Gastroesophageal sphincter (tissue), 4 donors: ENCODE measurements around the gene TRIO. TPM values are rescaled to one million over a fixed set of nuclear protein-coding genes. Genes with fewer than 3 reads are reported as not detected.

Source experiments
- ATAC-seq: fragments of 150-250 bp; one replicate; pipeline ENCODE4 v1.9.1; 2016; ENCODE audit warnings: mild to moderate bottlenecking, moderate library complexity
- H3K27ac ChIP-seq, 4 donors: fragments of 200-600 bp; sonication (generic) in 3 of 4; 1 replicate in 3 of 4; 2 replicates in 1 of 4; pipeline ENCODE4 v1.5.1; 2016 to 2019
- H3K27me3 ChIP-seq: fragments of 200-600 bp; sonication (generic); one replicate; pipeline ENCODE4 v1.5.1; 2019
- H3K36me3 ChIP-seq, 2 donors: fragments of 200-600 bp; sonication (generic); one replicate each; pipeline ENCODE4 v1.5.1; 2019; ENCODE audit warnings: control low read depth in 1 of 2
- H3K4me1 ChIP-seq, 3 donors: fragments of 200-600 bp; sonication (generic); 1 replicate in 2 of 3; 2 replicates in 1 of 3; pipeline ENCODE4 v1.5.1; 2016 to 2019; ENCODE audit warnings: control low read depth in 2 of 3
- H3K4me3 ChIP-seq, 2 donors: fragments of 200-600 bp; sonication (generic); one replicate each; pipeline ENCODE4 v1.5.1; 2019; ENCODE audit warnings: mild to moderate bottlenecking in 1 of 2, moderate library complexity in 1 of 2
- H3K9me3 ChIP-seq, 3 donors: fragments of 200-600 bp; sonication (generic); one replicate each; pipeline ENCODE4 v1.5.1; 2017 to 2019; ENCODE audit warnings: control low read depth in 2 of 3
- CTCF ChIP-seq, 4 experiments: fragments of 200-600 bp in 2 of 4; fragments of 450-650 bp in 2 of 4; sonication (generic) in 1 of 4; IDR thresholded peaks; one replicate each; pipeline ENCODE4 v1.5.1; 2017 to 2019; ENCODE audit warnings: antibody characterized with exemption in 4 of 4, mild to moderate bottlenecking in 2 of 4, moderate library complexity in 2 of 4
- EP300 ChIP-seq: sonication (generic); formaldehyde crosslinking; IDR thresholded peaks from one replicate; pipeline ENCODE4 v1.6.1; 2017; ENCODE audit warnings: antibody characterized with exemption, mild to moderate bottlenecking
- POLR2A ChIP-seq, 2 donors: fragments of 450-650 bp; IDR thresholded peaks; one replicate each; pipeline ENCODE4 v1.6.1; 2017; ENCODE audit warnings: antibody characterized with exemption in 2 of 2, mild to moderate bottlenecking in 2 of 2, moderate library complexity in 1 of 2
- POLR2AphosphoS5 ChIP-seq: sonication (generic); formaldehyde crosslinking; IDR thresholded peaks from one replicate; pipeline ENCODE4 v1.6.1; 2017; ENCODE audit warnings: antibody characterized with exemption
- WGBS, 2 donors: methylation state at CpG; one replicate each; pipeline ENCODE4 v1.1.5; 2018; ENCODE audit warnings: low coverage in 1 of 2; 5-methylcytosine and 5-hydroxymethylcytosine counted together
- total RNA-seq, 4 donors: library from RNA; depleted of rRNA; stranded (reverse); fragments of >200 nt; gene quantifications; one replicate each; pipeline ENCODE4 v1.1.0, GENCODE V29; 2016

TRIO gene
- total RNA-seq, 4 donors from 2014 or later: 69.2 to 257 (median 172) TPM

- H3K27ac ChIP-seq: peak overlapping the region; percentile 38 to 86 (median 62)
- peaks cover 0 to 50% (median 5%) of the 10 kb centered on the region in 3 donors for H3K4me1 ChIP-seq
- peak; percentile 52 for ATAC-seq
- no peak overlapping the region for H3K4me3 ChIP-seq
- WGBS, 2 donors: 75 to 80% methylated on average over 9 to 11 of the region's 14 CpGs
- no peaks in the 10 kb centered on the region for H3K9me3 ChIP-seq
- H3K27me3 ChIP-seq: no peaks in the 10 kb centered on the region
- H3K36me3 ChIP-seq: peaks cover 0 to 90% of the 10 kb centered on the region in 2 donors
- TF ChIP-seq POLR2AphosphoS5 (no peak), EP300 (no peak), CTCF (IDR thresholded peaks at IDR 0.05) (peak in 1 of 4 experiments; percentile 9), POLR2A (IDR thresholded peaks at IDR 0.05) (no peak)
Measured at GRCh38 chr5:14408969-14409586, 265.9 kb downstream of the TRIO start.

- Histone ChIP-seq H3K4me1 (peaks cover 0 to 50% (median 5%) of the 10 kb centered on the region in 3 donors), H3K27me3 (no peaks in the 10 kb centered on the region), H3K4me3 (no peak overlapping the region), H3K9me3 (no peaks in the 10 kb centered on the region), H3K27ac (peak overlapping the region in 3 of 4 donors; percentile 66 to 86 (median 76)), H3K36me3 (peaks cover 0 to 92% of the 10 kb centered on the region in 2 donors)
- WGBS, 2 donors: 70 to 82% methylated on average over 3 to 9 of the region's 12 CpGs
- no peak for TF ChIP-seq EP300
- no peak for TF ChIP-seq CTCF (IDR thresholded peaks at IDR 0.05)
- TF ChIP-seq POLR2AphosphoS5: peak; percentile 5
- TF ChIP-seq POLR2A (IDR thresholded peaks at IDR 0.05): no peak
- ATAC-seq: peak; percentile 8
Measured at GRCh38 chr5:14410068-14410393, 266.9 kb downstream of the TRIO start.

GRCh38 chr5:14410394-14411201, 267.5 kb downstream of the TRIO start:
- Histone ChIP-seq H3K27me3 (no peaks in the 10 kb centered on the region), H3K36me3 (peaks cover 0 to 92% of the 10 kb centered on the region in 2 donors), H3K9me3 (no peaks in the 10 kb centered on the region), H3K4me1 (peaks cover 0 to 50% (median 5%) of the 10 kb centered on the region in 3 donors), H3K4me3 (no peak overlapping the region), H3K27ac (peak overlapping the region; percentile 5 to 86 (median 71))
- WGBS, 2 donors: 44 to 53% methylated on average over 14 to 16 of the region's 18 CpGs
- no peak for TF ChIP-seq POLR2A (IDR thresholded peaks at IDR 0.05)
- TF ChIP-seq CTCF (IDR thresholded peaks at IDR 0.05): no peak
- ATAC-seq: peak; percentile 51

- Histone ChIP-seq H3K27ac (peak overlapping the region in 2 of 4 donors; percentile 76 to 86), H3K27me3 (no peaks in the 10 kb centered on the region), H3K4me1 (peaks cover 0 to 46% (median 5%) of the 10 kb centered on the region in 3 donors), H3K36me3 (peaks cover 0 to 85% of the 10 kb centered on the region in 2 donors), H3K4me3 (no peak overlapping the region), H3K9me3 (no peaks in the 10 kb centered on the region)
- 27 to 65% methylated on average over 6 of the region's 6 CpGs for WGBS, 2 donors
- no peak for ATAC-seq
- TF ChIP-seq POLR2A (IDR thresholded peaks at IDR 0.05) (no peak), POLR2AphosphoS5 (no peak), CTCF (IDR thresholded peaks at IDR 0.05) (no peak), EP300 (no peak)
Measured at GRCh38 chr5:14411216-14411615, 268.1 kb downstream of the TRIO start.
